Progenitor cell of endocrine pancreas (in vitro differentiated cells): Measurements from ENCODE around the gene APOBEC3A. TPM values are rescaled to one million over a fixed set of nuclear protein-coding genes. Genes with fewer than 3 reads are reported as not detected.
"Not testable (repeated sequence)": the region's sequence is repeated elsewhere in the genome, so short reads cannot be mapped to it uniquely, and the experiment has no call there.

Source experiments
- DNase-seq: peaks from one replicate; pipeline ENCODE4 v3.0.0; 2021; ENCODE audit warnings: low spot score; ENCODE audit not compliant: unreplicated experiment
- H3K27ac Mint-ChIP-seq: 2 replicates; pipeline ENCODE4 v1.8.0; 2021; ENCODE audit warnings: mild to moderate bottlenecking, moderate library complexity, mixed read lengths
- H3K27me3 Mint-ChIP-seq: 2 replicates; pipeline ENCODE4 v1.8.0; 2021; ENCODE audit warnings: mixed read lengths
- H3K36me3 Mint-ChIP-seq: 2 replicates; pipeline ENCODE4 v1.8.0; 2022; ENCODE audit warnings: mixed read lengths; ENCODE audit not compliant: insufficient read depth
- H3K4me1 Mint-ChIP-seq: 2 replicates; pipeline ENCODE4 v1.8.0; 2021; ENCODE audit warnings: low read depth, mixed read lengths
- H3K4me3 Mint-ChIP-seq: 2 replicates; pipeline ENCODE4 v1.8.0; 2021; ENCODE audit warnings: low read depth, mild to moderate bottlenecking, moderate library complexity, mixed read lengths
- H3K9me3 Mint-ChIP-seq: 2 replicates; pipeline ENCODE4 v1.8.0; 2021; ENCODE audit warnings: low read depth, mixed read lengths
- CTCF ChIP-seq: fragments of 200-600 bp; sonication (generic); IDR thresholded peaks from one replicate; pipeline ENCODE4 v1.5.0; 2021; ENCODE audit warnings: antibody characterized with exemption, mild to moderate bottlenecking; ENCODE audit not compliant: unreplicated experiment
- total RNA-seq: library from RNA; stranded (reverse); gene quantifications from 2 replicates; pipeline ENCODE4 v1.2.1, GENCODE V29; 2021

APOBEC3A gene
- total RNA-seq, 1 donor from 2014 or later = not detected

DNA sequence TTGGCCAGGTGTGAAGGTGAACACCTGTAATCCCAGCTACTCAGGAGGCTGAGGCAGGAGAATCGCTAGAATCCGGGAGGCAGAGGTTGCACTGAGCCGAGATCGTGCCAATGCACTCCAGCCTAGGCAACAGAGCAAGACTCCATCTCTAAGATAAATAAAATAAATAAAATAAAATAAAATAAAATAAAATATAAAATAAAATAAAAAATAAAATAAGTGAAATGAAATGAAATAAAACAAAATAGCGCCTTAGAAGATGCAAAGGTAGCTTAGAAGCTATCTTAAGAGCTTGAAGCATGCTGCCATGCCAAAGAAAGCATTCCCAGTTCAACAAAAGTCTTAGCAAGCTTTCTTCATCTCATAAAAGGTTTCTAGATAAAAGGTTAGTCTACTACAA lies 49.8 kb downstream of the APOBEC3A start:
- H3K4me1 Mint-ChIP-seq = peaks cover 1% of the 10 kb centered on the region
- H3K36me3 Mint-ChIP-seq = no peaks in the 10 kb centered on the region
- TF ChIP-seq CTCF = no peak
- no peaks in the 10 kb centered on the region for H3K9me3 Mint-ChIP-seq
- H3K4me3 Mint-ChIP-seq = no peak overlapping the region
- H3K27ac Mint-ChIP-seq = no peak overlapping the region
- no peak for DNase-seq
- peaks cover 3% of the 10 kb centered on the region for H3K27me3 Mint-ChIP-seq

- not testable (repeated sequence) for H3K4me3 Mint-ChIP-seq, DNase-seq, H3K36me3 Mint-ChIP-seq, H3K27me3 Mint-ChIP-seq, H3K27ac Mint-ChIP-seq, H3K4me1 Mint-ChIP-seq, H3K9me3 Mint-ChIP-seq
These were observed 51.0 kb downstream of the APOBEC3A start for GRCh38 chr22:39008271-39008850.

GRCh38 chr22:39010946-39011345 lies 53.5 kb downstream of the APOBEC3A start:
- Mint-ChIP-seq H3K27ac (no peak overlapping the region), H3K4me3 (no peak overlapping the region), H3K27me3 (peaks cover 3% of the 10 kb centered on the region), H3K9me3 (no peaks in the 10 kb centered on the region), H3K36me3 (no peaks in the 10 kb centered on the region), H3K4me1 (peaks cover 10% of the 10 kb centered on the region)
- no peak for DNase-seq
- no peak for TF ChIP-seq CTCF

Other genes with a start within 250 kb of the APOBEC3A start
- 61.8 and 66.1 TPM in 2 replicates for gene SUN2, start 201.6 kb upstream of the APOBEC3A start, total RNA-seq
- gene DNAL4, start 163.5 kb upstream of the APOBEC3A start, total RNA-seq = 27.1 and 28.0 TPM in 2 replicates
- gene NPTXR, start 113.6 kb upstream of the APOBEC3A start, total RNA-seq = 4.7 TPM in 2 replicates
- gene CBX6, start 85.4 kb upstream of the APOBEC3A start, total RNA-seq = 38.8 and 39.6 TPM in 2 replicates
- gene APOBEC3B, start 24.7 kb downstream of the APOBEC3A start, total RNA-seq = 10.1 and 12.6 TPM in 2 replicates
- 4.2 and 7.0 TPM in 2 replicates for gene APOBEC3C, start 56.6 kb downstream of the APOBEC3A start, total RNA-seq
- 2.0 and 2.4 TPM in 2 replicates for gene APOBEC3D, start 63.5 kb downstream of the APOBEC3A start, total RNA-seq
- 23.6 and 25.3 TPM in 2 replicates for gene APOBEC3F, start 83.3 kb downstream of the APOBEC3A start, total RNA-seq
- gene APOBEC3G, start 119.7 kb downstream of the APOBEC3A start, total RNA-seq = 4.8 and 7.9 TPM in 2 replicates
- gene APOBEC3H, start 139.6 kb downstream of the APOBEC3A start, total RNA-seq = not detected in 2 replicates
- 6.0 and 7.7 TPM in 2 replicates for gene CBX7, start 195.1 kb downstream of the APOBEC3A start, total RNA-seq